ENCODE data around the gene TRIM7. TPM values are rescaled to one million over a fixed set of nuclear protein-coding genes. Genes with fewer than 3 reads are reported as not detected.
A peak's percentile ranks its signal among the peaks of the same experiment; 100 is the strongest.
"Not testable (repeated sequence)": the region's sequence is repeated elsewhere in the genome, so short reads cannot be mapped to it uniquely, and the experiment has no call there.

TRIM7 gene
- total RNA-seq, 1 donor: 2.2 TPM

- TF ChIP-seq CTCF (IDR thresholded peaks at IDR 0.05; ENCODE audit: insufficient read depth, low read depth, low read length): no peak
- DNase-seq (ENCODE audit: low read depth): no peak
Measured at GRCh38 chr5:181186022-181186421, 19.0 kb downstream of the TRIM7 start.

GRCh38 chr5:181185560-181185959 lies 19.4 kb downstream of the TRIM7 start:
- DNase-seq (ENCODE audit: low read depth): no peak
- no peak overlapping the region for H3K4me3 ChIP-seq (ENCODE audit: low read depth, low read length)
- TF ChIP-seq CTCF (IDR thresholded peaks at IDR 0.05; ENCODE audit: insufficient read depth, low read depth, low read length): no peak

More at GRCh38 chr5:181186022-181186421, 19.0 kb downstream of the TRIM7 start:
- H3K4me3 ChIP-seq (ENCODE audit: low read depth, low read length): no peak overlapping the region

- no peak for TF ChIP-seq CTCF (IDR thresholded peaks at IDR 0.05; ENCODE audit: insufficient read depth, low read depth, low read length)
- peak overlapping the region; percentile 63 for H3K4me3 ChIP-seq (ENCODE audit: low read depth, low read length)
- no peak for DNase-seq (ENCODE audit: low read depth)
Measured at GRCh38 chr5:181184845-181185216, 20.2 kb downstream of the TRIM7 start.

GRCh38 chr5:181182651-181183050 lies 22.3 kb downstream of the TRIM7 start:
- DNase-seq (ENCODE audit: low read depth): no peak
- H3K4me3 ChIP-seq (ENCODE audit: low read depth, low read length): no peak overlapping the region
- TF ChIP-seq CTCF (IDR thresholded peaks at IDR 0.05; ENCODE audit: insufficient read depth, low read depth, low read length): no peak

GRCh38 chr5:181181650-181182565 lies 23.1 kb downstream of the TRIM7 start:
- no peak overlapping the region for H3K4me3 ChIP-seq (ENCODE audit: low read depth, low read length)
- peak; percentile 80 for DNase-seq (ENCODE audit: low read depth)
- peak; percentile 88 for TF ChIP-seq CTCF (IDR thresholded peaks at IDR 0.05; ENCODE audit: insufficient read depth, low read depth, low read length)

- H3K4me3 ChIP-seq (ENCODE audit: low read depth, low read length); DNase-seq (ENCODE audit: low read depth): not testable (repeated sequence)
Measured at GRCh38 chr5:181177559-181177958, 27.4 kb downstream of the TRIM7 start.

- DNase-seq (ENCODE audit: low read depth): no peak
Measured at GRCh38 chr5:181176254-181176952, 28.6 kb downstream of the TRIM7 start.

More at GRCh38 chr5:181176254-181176952, 28.6 kb downstream of the TRIM7 start:
- no peak overlapping the region for H3K4me3 ChIP-seq (ENCODE audit: low read depth, low read length)
- no peak for TF ChIP-seq CTCF (IDR thresholded peaks at IDR 0.05; ENCODE audit: insufficient read depth, low read depth, low read length)

All from fibroblast of villous mesenchyme (primary cell).